HG02763 (cell line): ENCODE measurements around the gene NFIX.

Experiments
- ATAC-seq: cut with Tn5 transposase; IDR thresholded peaks from one replicate; pipeline ENCODE4 v1.9.1; 2021; ENCODE audit warnings: mild to moderate bottlenecking, moderate library complexity; ENCODE audit not compliant: unreplicated experiment

The NFIX gene

GRCh38 chr19:13100031-13100588 is 104.8 kb downstream of the NFIX start:
- ATAC-seq, result no peak

DNA sequence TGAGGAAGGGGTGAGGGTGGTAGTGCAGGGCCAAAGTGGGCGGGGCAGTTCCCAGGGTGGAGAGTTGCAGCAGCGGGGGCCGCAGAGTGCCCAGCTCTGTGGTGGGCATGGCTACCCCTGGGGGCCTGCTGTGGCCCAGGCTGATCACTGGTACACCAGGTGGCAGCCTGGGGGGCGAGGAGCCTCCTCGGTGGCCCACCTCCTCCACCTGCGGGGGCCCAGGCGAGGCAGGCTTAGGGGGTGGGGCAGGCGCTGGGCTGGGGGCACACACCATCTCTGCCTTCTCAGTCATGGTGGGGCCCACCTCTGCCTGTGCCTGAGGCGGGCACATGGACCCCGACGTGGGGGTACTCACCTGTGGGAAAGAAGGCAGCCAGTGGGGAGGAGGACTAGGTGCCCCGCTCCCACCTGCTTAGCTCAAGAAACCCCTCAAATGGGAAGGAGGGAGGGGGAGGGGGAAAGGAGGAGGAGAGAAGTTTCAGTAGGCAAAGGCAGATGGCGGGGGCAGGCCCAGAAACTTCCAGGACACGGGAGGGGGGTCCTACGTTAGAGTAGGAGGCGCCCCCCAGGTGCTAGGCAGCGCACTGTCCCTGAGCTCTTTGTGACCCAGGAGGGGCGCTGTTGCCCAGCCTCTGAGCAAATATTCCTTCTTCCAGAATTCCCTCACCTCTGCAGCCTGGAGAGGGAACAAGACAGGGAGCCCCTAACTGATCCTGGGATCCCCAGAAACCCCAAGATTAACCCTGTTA is 105.7 kb downstream of the NFIX start:
- no peak for ATAC-seq

DNA sequence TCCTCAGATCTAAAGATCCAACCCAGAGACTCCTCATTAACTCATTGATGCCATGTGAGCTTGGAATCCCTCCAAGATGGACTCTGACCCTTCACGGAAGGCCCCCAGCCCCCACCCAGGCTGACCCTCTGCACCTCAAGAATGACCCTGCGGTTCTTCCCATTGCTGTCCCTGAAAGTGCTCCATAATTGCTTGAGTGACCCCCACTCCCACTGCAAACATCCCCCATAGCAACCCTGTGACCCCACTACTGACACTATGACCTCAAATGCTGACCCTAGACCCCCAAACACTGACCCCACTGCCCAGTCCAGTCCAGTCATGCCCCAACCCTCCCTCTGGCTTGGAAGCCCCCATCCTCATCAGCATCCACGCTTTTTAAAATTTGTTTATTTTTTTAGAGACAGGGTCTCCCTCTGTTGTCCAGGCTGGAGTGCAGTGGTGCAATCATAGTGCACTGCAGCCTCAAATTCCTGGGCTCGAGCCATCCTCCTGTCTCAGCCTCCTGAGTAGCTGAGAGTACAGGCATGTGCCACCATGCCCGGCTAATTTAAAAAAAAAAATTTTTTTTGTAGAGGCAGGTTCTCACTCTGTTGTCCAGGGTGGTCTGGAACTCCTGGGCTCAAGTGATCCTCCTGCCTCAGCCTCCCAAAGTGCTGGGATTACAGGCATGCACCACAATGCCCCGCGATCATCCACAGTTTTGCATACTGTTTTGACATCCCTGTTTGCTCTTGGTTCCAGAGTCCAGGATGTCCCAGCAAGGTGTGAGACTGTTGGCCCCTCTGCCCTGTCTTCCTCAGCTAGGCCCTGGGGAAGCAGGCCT is 106.5 kb downstream of the NFIX start:
- ATAC-seq, result no peak

DNA sequence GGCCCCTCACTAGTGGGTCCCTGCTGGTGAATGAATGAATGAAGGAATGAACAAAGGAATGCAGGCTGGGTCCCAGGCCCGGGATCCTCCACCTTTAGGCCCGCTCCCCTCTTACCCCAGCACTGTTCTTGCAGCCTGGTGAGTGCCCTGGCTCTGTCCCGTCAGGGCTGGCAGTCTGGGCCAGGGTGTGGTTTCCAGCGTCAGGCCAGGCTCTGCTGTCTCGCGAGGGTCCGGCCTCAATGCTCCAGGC is 107.1 kb downstream of the NFIX start:
- ATAC-seq, result no peak

DNA sequence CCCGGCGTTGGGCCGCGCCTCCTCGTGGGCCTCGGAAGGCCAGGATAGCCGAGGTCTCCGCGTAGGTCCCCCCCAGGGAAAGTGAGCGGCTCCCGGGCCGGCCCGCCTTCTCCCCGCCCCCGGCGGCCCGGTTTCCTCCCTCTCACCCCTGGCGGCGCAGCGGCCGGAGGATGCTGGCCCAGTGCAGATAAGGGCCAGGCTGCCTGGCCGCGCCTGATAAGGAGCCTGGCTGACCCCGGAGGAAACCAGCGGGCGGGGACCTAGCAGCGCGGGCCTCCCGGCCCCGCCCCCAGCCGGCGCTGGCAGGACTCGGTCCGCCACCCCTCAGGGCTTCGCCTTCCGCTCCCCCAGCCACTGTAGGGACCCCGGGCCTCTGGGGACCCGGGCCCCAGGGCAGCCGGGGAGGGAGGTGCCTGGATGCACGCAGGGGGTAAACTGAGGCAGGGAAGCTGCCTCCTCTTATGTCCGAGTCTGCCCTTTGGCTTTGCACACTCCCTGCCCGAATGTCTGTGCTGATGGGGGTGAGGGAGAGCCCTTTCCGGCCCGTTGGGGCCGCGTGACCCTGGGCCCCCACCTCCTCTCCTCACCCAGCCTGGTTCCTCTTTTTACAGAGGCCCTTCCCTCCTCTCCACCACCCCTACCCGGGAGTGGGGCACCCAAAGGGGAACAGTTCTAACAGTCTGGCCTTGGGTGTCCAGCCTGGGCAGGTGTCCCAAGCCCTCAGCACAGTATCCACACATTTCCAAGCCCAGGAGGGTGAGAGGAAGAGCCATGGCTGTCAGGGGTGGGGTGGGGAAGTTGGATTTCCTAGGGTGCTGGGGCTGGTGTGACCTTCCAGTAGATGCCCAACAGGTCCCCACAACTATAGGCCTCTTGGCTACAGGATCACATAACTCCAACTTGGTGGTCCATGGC is 107.6 kb downstream of the NFIX start, which contains the start of gene LYL1:
Gene LYL1, minus strand, starts transcription at position 193 of the 915 bp plus-strand sequence. CDS start 1,687 bp downstream, outside the sequence.
- peak; percentile 36 for ATAC-seq

DNA sequence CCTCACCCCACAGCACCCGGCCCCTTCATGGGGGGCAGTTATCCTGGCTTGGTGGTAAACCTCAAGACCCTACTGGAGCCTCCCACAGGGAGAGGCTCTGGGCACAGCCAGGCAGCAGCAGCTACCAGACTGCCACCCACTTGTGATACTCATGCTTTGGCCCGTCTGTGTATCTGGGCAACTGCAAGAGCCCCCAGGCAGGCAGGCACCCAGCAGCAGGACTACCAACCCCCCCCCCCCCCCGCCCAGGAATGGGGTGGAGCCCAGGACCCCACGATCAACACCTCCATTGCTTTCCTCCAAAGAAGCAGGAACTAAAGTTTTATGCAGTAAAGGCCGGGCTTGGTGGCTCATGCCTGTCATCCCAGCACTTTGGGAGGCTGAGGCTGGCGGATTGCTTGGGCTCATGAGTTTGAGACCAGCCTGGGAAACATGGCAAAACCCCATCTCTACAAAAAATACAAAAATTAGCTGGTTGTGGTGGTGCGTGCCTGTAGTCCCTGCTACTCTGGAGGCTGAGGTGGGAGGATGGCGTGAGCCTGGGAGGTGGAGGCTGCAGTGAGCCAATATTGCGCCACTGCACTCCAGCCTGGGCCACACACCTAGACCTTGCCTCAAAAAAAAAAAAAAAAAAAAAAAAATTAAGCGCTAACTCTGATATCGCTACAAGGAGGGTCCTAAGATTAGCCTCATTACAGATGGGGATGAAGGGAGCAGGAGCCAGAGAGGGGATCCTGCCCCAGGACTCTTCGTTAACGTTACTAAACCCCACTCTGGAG is 108.5 kb downstream of the NFIX start:
- no peak for ATAC-seq

GRCh38 chr19:13104360-13104847 is 109.1 kb downstream of the NFIX start:
- peak; percentile 42 for ATAC-seq

DNA sequence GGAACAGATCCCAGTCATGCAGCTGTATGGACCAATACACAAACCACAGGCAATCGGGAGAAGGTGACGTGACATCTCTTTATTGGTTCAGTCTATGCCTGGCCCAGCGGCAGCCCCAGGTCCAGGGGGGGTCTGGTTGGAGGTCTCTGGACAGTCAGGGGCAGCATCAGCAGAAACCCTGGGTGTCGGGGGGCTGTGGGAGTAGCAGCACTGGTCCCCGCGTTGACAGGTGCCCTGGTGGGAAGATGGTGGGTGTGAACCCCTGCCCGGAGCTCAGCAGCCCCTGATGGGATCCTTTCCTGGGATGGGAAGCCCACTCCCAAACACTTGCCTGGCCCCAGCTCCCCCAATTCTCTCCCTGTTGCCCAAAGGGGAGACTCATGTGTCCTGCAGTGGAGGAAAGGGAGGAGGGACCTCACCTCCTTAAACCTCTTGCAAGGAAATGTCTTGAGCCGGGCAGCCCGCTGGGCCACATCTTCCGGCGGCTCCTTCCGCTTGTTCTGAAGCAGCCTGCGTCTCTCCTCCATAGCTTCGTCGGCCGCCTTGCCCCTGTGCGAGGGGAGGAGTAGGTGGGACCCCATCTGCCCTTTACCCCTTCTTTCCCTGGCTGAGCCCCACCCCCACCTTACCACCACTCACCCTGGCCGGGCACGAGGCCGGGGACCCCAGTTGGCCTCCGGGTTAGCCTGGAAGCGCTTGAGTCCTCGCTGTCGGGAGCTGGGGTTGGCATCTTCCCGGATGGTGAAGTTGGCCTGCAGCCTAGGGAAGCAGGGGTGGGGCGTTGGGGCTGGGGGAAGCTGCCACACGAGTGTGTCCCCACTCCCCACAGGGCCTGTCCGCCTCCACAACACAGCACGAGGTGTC is 109.8 kb downstream of the NFIX start:
- peak; percentile 3 for ATAC-seq

DNA sequence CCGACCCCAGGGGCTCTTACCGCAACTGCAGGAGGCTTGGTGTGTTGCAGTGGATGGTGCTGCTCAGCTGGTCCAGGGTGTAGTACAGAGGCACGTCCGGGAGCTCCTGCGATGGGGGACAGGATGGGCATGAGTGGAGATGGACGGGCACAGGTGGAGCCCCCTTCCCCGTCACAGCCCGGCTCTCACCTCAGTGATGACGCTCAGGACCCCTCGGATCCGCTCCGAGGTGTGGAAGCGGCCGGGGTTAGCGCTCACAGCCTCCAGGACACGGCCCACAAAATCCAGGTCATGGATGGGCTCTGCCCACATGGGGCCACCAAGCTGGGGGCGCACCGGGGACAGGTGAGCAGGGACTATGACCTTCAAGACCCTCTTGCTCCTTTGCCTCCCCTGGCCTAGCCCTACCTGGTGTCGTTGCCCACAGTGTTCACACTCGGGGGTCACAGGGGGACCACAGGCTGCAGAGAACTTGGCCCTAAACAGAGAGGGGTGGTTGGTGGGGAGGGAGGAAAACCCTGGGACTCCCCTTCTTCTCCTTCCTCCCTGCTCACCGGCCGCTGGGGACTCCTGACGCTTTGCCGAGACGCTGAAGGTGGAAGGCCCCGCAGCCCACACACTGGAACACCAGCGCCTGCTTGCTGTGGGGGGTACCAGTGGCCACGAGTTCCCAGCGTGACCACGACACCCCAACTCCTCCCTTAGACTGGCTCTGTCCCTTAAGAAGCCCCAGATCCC is 114.3 kb downstream of the NFIX start:
- no peak for ATAC-seq

GRCh38 chr19:13110099-13110610 is 114.9 kb downstream of the NFIX start:
- ATAC-seq, result no peak

DNA sequence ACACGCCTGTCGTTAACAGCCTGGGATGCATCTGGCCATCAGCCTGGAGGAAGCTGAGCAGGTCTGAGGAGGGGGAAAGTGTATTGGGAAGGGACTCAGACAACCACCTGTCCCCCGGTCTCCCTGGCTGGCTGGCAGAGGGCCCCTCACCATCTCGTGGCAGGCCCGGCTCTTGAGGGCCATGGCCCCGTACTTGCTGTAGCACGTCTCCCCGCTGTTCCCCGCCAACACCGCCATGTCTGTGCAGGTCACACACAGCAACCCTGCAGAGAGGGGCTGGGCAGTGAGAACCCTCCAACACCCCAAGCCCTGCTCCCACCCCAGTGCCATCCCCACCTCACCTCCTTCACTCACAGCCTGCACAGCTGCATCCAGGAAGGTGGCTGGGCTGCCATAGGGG is 117.3 kb downstream of the NFIX start:
- ATAC-seq, result no peak

- no peak for ATAC-seq
Observed at GRCh38 chr19:13115936-13116281, 120.6 kb downstream of the NFIX start.

DNA sequence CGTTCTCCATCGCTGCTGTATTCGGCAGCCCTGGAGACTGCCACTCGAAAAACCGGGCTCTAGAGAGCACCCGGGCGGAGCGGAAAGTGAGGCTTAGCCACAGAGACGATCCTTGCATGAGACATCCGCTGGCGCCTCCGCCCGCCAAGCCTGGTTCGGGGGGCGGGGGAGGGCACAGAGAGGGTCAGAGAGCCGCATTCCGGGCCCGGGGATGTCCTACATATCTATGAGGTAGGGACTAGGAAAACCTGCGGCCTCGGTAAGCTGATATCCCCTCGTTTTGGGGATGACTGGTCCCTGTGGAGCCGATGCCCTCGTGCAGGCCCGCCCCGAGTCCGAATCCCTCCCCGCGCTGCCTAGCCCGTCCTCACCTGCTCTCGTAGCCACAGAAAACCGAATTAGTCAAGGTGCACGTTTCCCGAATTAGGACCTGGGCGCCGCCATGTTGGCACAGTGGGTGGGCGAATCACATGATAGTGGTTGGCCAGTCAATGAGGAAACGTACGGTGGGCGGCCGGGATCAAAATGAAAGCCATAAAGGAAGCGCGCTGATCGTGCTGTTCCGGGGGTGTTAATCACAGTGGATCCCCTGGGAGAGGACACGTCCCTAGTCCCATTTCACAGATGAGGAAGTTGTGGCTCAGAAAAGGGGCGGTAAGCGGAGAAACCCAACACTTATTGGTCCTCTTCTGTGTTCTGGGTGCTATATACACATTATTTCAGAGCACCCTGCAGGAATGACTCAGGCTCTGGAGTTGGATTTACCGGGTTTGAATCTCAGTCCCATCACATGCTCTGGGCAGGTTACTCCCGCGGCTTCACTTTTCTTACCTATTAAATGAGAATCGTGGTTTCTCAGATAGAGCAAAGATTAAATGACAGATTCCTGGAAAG is 121.3 kb downstream of the NFIX start, which contains the start of gene TRMT1:
Gene TRMT1, minus strand, starts transcription at position 459 of the 894 bp plus-strand sequence. Its CDS starts 341 bp downstream, at position 118.
- peak; percentile 41 for ATAC-seq

GRCh38 chr19:13117176-13117771 is 122.0 kb downstream of the NFIX start:
- no peak for ATAC-seq

GRCh38 chr19:13117772-13118423 is 122.6 kb downstream of the NFIX start, which contains the start of gene NACC1:
NACC1 (plus strand) TSS chr19:13118264; CDS start chr19:13135208, 16,944 bp downstream.
- peak; percentile 53 for ATAC-seq
